ENCODE measurements around the gene SDHAF1. TPM values are rescaled to one million over a fixed set of nuclear protein-coding genes. Genes with fewer than 3 reads are reported as not detected.

Gene SDHAF1
- total RNA-seq, 4 donors from 2014 or later: 8.6 to 59.9 (median 42.5) TPM

DNA sequence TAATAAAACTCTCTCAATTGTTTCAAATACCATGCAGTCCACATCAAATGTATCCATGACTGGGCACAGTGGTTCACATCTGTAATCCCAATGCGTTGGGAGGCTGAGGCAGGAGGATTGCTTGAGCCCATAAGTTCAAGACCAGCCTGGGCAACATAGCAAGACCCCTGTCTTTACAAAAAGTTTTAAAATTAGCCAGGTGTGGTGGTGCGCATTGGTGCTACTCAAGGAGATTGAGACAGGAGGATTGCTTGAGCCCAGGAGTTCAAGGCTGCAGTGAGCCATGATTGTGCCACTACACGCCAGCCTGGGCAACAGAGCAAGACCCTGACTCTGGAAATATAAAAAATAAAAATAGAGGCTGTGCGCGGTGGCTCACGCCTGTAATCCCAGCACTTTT lies 32.7 kb downstream of the SDHAF1 start:
- TF ChIP-seq, protein P1, sequence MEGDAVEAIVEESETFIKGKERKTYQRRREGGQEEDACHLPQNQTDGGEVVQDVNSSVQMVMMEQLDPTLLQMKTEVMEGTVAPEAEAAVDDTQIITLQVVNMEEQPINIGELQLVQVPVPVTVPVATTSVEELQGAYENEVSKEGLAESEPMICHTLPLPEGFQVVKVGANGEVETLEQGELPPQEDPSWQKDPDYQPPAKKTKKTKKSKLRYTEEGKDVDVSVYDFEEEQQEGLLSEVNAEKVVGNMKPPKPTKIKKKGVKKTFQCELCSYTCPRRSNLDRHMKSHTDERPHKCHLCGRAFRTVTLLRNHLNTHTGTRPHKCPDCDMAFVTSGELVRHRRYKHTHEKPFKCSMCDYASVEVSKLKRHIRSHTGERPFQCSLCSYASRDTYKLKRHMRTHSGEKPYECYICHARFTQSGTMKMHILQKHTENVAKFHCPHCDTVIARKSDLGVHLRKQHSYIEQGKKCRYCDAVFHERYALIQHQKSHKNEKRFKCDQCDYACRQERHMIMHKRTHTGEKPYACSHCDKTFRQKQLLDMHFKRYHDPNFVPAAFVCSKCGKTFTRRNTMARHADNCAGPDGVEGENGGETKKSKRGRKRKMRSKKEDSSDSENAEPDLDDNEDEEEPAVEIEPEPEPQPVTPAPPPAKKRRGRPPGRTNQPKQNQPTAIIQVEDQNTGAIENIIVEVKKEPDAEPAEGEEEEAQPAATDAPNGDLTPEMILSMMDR (IDR thresholded peaks at IDR 0.05; ENCODE audit: low read depth): no peak

DNA sequence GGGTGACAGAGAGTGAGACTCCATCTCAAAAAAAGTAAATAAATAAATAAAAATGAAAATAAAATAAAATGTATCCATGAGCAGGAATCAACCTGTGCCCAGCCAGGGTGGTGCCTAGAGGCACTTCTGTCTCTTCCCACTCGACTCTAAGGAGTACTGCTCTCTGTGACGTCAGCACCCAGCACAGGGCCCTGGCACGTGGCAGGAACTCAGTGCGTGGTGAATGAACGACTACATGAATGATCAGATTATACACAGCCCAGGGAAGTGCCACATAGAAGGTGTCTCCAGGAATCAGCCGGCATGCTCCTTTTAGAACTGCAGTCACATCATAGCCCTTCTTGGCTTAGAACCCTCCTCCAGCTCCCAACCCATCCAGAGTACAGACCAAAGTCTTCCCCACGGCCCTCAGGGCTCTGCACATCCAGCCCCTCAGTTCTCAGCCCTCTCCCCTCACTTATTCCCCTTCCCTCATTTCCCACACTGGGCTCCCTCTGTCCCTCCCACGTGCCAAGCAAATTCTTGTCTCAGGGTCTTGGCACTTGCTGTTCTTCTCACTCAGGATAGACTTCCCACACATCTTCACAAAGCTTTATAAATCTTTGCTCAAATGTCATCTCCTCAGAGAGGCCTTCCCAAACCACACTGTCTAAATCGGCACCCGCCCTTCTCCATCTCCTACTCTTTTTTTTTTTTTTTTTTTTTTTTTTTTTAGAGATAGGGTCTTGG lies 33.5 kb downstream of the SDHAF1 start:
- TF ChIP-seq, protein P1 (IDR thresholded peaks at IDR 0.05; ENCODE audit: low read depth): no peak

DNA sequence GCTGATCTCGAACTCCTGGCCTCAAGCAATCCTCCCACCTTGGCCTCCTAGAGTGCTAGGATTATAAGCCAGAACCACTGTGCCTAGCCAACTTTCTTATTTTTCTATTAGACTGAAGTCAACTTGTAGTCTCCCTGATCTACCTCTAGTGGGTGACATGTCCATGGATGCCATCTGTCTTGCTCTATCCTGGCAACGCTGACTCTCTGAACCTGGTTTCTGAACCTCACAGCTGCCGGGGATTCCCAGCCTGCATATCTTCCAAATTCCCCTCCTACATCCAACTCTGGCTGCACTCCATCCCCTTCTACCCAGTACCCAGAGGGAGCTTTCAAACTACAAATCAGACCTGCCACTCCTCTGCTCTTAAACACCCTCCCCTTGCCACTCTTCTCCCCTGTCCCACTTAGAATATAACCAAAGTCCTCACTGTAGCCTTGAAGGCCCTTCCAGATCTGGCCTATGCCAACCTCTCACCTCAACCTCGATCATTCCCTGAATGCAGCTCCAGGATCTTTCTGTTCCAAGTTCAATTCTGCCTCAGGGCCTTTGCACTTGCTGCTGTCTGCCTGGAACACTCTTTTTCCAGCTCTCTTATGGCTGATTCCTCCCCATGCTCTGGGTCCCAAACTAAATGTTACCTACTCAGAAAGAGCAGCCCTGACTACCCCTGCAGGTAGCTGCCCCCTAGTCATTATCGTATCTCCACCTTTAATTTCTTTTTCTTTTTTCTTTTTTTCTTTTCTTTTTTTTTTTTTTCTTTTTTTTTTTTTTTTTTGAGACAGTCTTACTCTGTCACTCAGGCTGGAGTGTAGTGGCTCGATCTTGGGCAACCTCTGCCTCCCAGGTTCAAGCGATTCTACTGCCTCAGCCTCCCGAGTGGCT lies 35.5 kb downstream of the SDHAF1 start:
- TF ChIP-seq, protein P1 (IDR thresholded peaks at IDR 0.05; ENCODE audit: low read depth): no peak

DNA sequence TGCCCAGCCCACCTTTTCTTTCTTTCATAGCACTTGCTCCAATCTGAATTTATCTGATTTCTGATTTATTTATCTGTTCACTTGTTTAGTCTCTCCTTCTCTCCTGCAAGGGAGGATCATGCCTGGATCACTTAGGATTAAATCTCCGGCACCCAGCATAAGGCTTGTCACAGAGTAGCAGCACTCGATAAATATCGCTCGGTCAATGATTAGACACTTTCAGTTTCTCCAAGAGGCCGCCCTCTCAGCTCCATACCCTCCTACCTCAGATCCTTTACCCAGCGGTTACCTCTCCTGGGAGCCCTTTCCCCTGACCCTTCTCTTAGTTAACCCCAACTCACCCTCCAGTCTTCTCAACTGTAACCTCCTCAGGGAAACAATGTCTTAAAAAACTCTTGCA lies 36.3 kb downstream of the SDHAF1 start:
- TF ChIP-seq, protein P1 (IDR thresholded peaks at IDR 0.05; ENCODE audit: low read depth): no peak

DNA sequence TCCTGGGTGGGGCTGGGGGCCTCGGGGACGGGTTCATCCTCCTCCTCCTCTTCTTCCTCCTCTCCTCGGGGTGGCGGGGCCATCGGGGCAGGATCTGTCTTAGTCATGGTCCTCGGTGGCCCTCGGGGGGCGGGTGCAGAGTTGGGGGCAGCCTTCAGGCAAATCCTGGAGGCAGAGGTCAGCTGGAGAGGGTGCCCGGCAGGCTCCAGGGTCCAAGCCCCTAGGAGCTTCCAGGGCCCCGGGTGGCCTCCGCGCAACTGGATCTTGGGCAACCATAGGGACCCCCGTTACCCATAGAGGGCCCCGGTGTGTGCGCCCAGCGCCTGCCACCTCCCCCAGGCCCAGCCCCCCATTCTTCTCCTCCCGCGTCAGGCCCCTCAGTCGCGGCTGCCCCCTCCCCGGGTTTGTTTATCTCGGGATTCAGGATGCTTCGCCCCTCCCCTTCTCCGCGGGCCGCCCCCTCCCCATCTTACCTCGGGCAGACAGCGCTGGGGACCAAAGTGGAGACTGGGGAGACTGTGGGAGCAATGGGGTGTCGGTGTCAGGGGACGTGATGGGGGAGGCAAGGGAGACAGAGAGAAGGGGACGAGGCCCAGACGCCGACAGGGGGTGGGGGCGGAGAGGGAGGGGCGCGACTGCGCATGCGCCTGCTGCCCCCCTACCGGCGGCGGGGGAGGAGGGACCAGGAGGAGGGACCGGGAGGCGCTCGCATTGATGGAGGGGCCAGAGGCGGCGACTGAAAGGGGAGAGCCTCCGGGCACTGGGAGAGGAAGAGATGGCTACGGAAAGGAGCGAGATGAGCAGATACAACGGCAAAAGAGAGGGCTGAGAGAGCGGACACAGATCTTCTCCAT lies 37.5 kb downstream of the SDHAF1 start, which contains the start of gene CLIP3:
TSS of gene CLIP3 (minus strand) at position 623 of the 854 bp plus-strand sequence. CDS start at position 107, 516 bp downstream.
- TF ChIP-seq, protein P1 (IDR thresholded peaks at IDR 0.05; ENCODE audit: low read depth): no peak

DNA sequence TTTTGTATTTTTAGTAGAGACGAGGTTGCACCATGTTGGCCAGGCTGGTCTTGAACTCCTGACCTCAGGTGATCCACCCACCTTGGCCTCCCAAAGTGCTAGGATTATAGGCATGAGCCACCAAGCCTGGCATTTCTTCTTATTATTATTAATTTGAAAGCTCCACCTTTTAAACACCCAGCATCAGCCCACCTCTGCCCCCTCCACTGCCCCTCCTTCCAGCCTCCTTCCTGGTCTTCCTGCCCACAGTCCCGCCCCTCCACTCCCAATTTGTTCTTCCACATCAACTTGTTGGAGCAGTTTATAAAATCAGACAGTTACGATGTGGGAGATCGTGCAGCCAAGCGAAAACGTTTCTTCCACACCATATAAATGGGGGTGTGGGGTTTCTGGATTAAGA lies 45.5 kb downstream of the SDHAF1 start:
- TF ChIP-seq, protein P1 (IDR thresholded peaks at IDR 0.05; ENCODE audit: low read depth): no peak

Data from subcutaneous adipose tissue (tissue), 4 donors.